HEK293 (cell line): ENCODE results near the gene TMEM37.

Experiments
- HOXA7 ChIP-seq: sonication (generic); formaldehyde crosslinking; IDR thresholded peaks from 2 replicates; pipeline ENCODE4 v1.8.1; 2022; ENCODE audit warnings: missing genetic modification reagents, borderline replicate concordance
- SCRT1 ChIP-seq: fragments of 450-650 bp; formaldehyde crosslinking; IDR thresholded peaks from 2 replicates; pipeline ENCODE4 v1.5.1; 2016; ENCODE audit warnings: missing biosample characterization, missing genetic modification characterization, borderline replicate concordance
- YY1 ChIP-seq: fragments of 450-650 bp; formaldehyde crosslinking; IDR thresholded peaks from 2 replicates; pipeline ENCODE4 v1.5.1; 2018; ENCODE audit warnings: missing biosample characterization, missing genetic modification characterization
- ZFP69B ChIP-seq: fragments of 450-650 bp; formaldehyde crosslinking; IDR thresholded peaks from 2 replicates; pipeline ENCODE4 v1.5.1; 2016; ENCODE audit warnings: missing biosample characterization, missing genetic modification characterization
- ZNF140 ChIP-seq: fragments of 450-650 bp; formaldehyde crosslinking; IDR thresholded peaks from 2 replicates; pipeline ENCODE4 v1.5.1; 2016; ENCODE audit warnings: missing biosample characterization, missing genetic modification characterization
- ZNF274 ChIP-seq, 2 experiments: fragments of 200-500 bp in 1 of 2; fragments of 450-650 bp in 1 of 2; sonication (Bioruptor generic) in 1 of 2; formaldehyde crosslinking in 1 of 2; IDR thresholded peaks; 2 replicates each; pipeline versions ENCODE4 v1.5.1 to v1.6.1; 2014 to 2016; ENCODE audit warnings: borderline replicate concordance in 1 of 2, inconsistent platforms in 1 of 2, low read length in 1 of 2, missing biosample characterization in 1 of 2, missing genetic modification characterization in 1 of 2
- ZNF501 ChIP-seq: fragments of 450-650 bp; formaldehyde crosslinking; IDR thresholded peaks from 2 replicates; pipeline ENCODE4 v1.5.1; 2016; ENCODE audit warnings: missing biosample characterization, missing genetic modification characterization
- ZNF510 ChIP-seq: fragments of 450-650 bp; formaldehyde crosslinking; IDR thresholded peaks from 2 replicates; pipeline ENCODE4 v1.5.1; 2018; ENCODE audit warnings: mild to moderate bottlenecking, missing genetic modification characterization, missing biosample characterization; ENCODE audit not compliant: insufficient replicate concordance
- ZNF514 ChIP-seq: fragments of 450-650 bp; formaldehyde crosslinking; IDR thresholded peaks from 2 replicates; pipeline ENCODE4 v1.5.1; 2016; ENCODE audit warnings: missing biosample characterization, missing genetic modification characterization
- ZNF600 ChIP-seq: fragments of 450-650 bp; formaldehyde crosslinking; IDR thresholded peaks from 2 replicates; pipeline ENCODE4 v1.5.1; 2016; ENCODE audit warnings: missing biosample characterization, missing genetic modification characterization
- ZNF624 ChIP-seq: fragments of 450-650 bp; formaldehyde crosslinking; IDR thresholded peaks from 2 replicates; pipeline ENCODE4 v1.5.1; 2017; ENCODE audit warnings: missing biosample characterization, missing genetic modification characterization
- TF ChIP-seq, protein P1 (sequence below): fragments of 450-650 bp; formaldehyde crosslinking; IDR thresholded peaks from 2 replicates; pipeline ENCODE4 v1.5.1; 2016; ENCODE audit warnings: missing biosample characterization, missing genetic modification characterization
- TF ChIP-seq, protein P2 (sequence below): IDR thresholded peaks from 2 replicates; pipeline ENCODE4 v1.6.1; 2011; ENCODE audit warnings: mild to moderate bottlenecking, low read depth, low read length, borderline replicate concordance

GRCh38 chr2:119449521-119449920 is 17.9 kb downstream of the TMEM37 start:
- TF ChIP-seq, protein P1, sequence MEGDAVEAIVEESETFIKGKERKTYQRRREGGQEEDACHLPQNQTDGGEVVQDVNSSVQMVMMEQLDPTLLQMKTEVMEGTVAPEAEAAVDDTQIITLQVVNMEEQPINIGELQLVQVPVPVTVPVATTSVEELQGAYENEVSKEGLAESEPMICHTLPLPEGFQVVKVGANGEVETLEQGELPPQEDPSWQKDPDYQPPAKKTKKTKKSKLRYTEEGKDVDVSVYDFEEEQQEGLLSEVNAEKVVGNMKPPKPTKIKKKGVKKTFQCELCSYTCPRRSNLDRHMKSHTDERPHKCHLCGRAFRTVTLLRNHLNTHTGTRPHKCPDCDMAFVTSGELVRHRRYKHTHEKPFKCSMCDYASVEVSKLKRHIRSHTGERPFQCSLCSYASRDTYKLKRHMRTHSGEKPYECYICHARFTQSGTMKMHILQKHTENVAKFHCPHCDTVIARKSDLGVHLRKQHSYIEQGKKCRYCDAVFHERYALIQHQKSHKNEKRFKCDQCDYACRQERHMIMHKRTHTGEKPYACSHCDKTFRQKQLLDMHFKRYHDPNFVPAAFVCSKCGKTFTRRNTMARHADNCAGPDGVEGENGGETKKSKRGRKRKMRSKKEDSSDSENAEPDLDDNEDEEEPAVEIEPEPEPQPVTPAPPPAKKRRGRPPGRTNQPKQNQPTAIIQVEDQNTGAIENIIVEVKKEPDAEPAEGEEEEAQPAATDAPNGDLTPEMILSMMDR = no peak
- TF ChIP-seq YY1 (tag by site-specific recombination) (no peak), ZNF510 (tag by site-specific recombination) (no peak), ZNF140 (tag by site-specific recombination) (no peak), ZNF274 (IDR thresholded peaks at IDR 0.05; ENCODE audit: low read length) (no peak), ZNF274 (tag by site-specific recombination; IDR thresholded peaks at IDR 0.05; ENCODE audit: borderline replicate concordance) (no peak), HOXA7 (CRISPR knock-in tag) (no peak), ZNF501 (tag by site-specific recombination) (no peak), ZFP69B (tag by site-specific recombination) (no peak), ZNF600 (tag by site-specific recombination) (no peak), ZNF624 (tag by site-specific recombination) (no peak), SCRT1 (tag by site-specific recombination) (no peak), ZNF514 (no peak)
- TF ChIP-seq, protein P2, sequence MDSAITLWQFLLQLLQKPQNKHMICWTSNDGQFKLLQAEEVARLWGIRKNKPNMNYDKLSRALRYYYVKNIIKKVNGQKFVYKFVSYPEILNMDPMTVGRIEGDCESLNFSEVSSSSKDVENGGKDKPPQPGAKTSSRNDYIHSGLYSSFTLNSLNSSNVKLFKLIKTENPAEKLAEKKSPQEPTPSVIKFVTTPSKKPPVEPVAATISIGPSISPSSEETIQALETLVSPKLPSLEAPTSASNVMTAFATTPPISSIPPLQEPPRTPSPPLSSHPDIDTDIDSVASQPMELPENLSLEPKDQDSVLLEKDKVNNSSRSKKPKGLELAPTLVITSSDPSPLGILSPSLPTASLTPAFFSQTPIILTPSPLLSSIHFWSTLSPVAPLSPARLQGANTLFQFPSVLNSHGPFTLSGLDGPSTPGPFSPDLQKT = no peak
